ENCODE results near the gene PBLD.

PBLD gene

DNA sequence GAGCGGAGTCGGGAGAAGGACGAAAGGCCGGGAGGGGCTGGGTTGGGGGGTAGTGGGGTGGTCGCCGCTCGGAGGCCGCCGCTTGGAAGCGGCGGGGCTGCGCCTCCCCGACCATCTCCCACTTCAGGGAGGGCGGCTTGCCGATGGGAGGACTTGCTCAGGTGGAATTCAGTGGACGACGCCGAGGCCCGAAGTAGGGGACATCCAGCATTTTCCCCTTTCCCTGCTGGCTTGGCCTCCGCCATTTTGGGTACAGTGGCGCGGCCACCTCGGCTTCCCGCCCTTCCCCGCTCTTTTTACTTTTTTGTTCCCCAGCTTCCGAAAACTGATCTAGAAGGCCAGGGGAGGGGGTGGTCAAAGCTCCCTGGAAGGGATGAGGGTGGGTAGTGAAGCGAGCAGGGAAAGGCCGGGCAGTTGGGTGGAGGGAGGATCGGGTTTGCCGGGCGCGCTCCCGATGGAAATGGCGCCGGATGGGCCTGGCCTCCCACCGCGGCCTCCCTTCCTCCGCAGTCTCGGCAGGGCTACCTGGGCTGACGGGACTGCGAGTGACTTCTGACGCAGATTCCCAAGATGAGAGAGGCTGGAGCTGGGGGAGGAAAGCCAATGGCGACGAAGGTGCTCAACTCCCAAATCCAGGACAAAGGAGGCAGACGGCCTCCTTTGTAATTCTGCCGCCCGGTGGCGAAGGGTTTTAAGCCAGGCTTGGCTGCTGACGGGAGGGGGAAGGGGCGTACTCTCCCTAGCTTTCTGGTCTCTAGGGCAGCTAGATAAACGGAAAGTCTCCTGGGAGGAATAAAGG lies at the start of gene PBLD:
TSS of gene PBLD (minus strand) at position 670 of the 799 bp plus-strand sequence. CDS start 26,084 bp downstream, outside the sequence.
- DNase-seq: peak; percentile 64

DNA sequence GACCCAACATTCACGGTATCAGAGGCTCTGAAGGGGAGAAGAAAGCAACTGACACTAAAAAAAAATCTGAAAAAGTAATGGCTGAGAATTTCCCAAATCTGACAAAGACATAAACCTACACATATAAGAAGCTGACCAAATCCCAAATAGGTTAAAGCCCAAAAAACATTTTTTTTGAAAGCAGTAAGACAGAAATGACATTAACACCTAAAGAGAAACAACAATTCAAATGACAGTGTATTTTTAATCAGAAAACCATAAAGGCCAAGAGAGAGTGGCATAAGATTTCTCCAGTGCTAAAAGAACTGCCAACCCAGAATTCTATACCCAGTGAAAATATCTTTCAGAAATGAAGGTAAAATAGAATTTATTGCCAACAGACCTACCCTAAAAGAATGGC lies 38.9 kb upstream of the PBLD start:
- DNase-seq: no peak

DNA sequence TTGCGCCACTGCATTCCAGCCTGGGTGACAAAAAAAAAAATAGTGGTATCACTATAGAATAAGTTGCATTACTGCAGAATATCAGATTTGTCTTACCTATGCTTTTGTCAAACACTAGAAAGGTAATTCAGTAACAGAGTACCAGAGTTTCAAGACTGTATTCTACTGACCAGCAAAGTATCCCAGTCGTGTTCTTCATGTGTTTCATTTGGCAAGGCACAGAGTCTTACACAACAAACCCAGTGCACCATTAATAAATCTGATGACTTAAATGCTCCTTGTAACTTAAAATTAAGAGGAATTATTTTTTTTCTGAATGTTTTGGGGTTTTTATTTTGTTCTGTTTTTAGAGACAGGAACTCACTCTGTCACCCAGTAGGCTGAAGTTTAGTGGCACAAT lies 34.4 kb upstream of the PBLD start:
- DNase-seq: no peak

DNA sequence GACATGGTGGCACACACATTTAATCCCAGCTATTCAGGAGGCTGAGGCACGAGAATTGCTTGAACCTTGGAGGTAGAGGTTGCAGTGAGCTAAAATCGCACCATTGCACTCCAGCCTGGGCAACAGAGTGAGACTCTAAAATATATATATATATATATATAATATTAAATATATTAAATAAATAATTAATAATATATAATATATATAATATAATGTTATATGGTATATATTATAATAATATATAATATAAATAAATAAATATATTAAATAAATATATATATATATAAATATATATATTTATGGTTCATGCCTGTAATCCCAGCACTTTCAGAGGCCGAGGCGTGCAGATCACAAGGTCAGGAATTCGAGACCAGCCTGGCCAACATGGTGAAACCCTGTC lies 33.9 kb upstream of the PBLD start:
- no peak for DNase-seq

DNA sequence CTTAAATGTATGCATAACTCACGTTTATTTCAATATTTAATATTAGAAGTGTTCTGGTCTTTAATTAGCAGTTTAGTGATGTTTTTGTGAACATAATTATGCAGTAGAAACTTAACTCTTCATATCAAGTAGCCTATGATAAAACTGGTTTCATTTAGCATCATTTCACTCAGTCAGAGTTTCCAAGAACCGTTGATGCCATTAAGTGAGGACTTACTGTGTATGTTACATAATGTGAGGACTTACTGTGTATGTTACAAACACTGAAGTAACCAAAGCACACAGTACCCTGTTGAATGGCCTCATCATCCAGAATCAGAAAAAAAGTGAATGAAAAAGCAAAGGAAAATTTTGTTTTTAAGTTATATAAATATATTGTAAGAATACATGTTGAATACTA lies 32.9 kb upstream of the PBLD start:
- DNase-seq: no peak

DNA sequence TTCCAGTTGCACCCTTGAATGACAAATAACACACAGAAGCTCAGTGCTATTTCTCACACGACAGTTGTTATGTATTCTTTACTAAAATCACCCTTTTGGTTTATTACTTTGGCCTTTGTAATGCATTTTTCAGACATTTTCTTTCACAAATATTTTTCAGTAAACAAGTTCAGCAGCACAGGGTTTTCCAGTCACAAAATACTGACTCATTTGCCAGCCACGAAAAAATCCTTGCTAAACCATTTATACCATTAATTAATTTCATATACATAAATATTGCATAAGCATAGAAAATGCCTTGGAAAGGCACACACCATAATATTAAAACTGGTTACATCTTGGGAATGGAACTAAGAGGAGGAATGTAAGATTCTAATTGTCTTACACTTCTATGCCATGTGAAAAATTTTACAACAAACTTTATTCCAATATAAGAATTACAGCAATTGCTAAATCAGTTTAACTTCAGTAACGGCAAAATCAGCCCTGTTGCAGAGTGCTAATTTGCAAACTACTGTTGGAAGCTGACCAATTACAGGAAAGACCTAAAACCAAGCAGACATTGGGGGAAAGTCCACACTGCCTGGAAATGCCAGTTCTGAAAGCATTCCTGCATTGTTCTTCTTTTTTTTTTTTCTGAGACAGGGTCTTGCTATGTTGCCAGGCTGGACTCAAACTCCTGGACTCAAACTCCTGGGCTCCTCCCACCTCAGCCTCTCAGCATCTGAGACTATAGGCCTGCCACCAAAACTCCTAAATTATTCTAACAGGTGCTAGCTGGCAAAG lies 31.6 kb upstream of the PBLD start:
- DNase-seq: no peak

DNA sequence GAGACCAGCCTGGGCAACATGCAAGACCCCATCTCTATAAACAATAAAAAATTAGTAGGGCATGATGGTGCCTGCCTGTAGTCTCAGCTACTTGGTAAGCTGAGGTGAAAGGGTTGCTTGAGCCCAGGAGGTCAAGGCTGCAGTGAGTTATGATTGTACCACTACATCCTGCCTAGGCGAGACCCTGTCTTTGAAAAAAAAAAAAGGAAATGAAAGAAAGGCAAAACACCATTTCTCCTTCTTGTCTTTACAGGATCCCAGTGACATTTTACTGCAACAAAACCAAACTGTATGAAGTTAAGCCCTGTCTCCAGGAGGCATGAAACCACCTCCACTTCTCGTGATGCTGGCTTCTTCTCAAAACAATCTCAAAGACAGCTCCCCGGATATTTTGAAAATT lies 29.9 kb upstream of the PBLD start:
- DNase-seq: no peak

DNA sequence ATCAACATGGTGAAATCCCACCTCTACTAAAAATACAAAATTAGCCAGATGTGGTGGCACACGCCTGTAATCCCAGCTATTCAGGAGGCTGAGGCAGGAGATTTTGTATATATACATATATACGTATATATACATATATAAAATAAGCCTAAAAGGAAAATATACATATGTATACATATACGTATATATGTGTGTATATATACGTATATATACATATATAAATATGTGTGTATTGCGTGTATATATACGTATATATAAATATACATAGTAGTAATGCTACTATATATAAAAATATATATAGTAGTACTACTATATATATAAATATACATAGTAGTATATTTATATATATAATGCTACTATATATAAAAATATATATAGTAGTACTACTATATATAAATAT lies 26.5 kb upstream of the PBLD start:
- DNase-seq: no peak

DNA sequence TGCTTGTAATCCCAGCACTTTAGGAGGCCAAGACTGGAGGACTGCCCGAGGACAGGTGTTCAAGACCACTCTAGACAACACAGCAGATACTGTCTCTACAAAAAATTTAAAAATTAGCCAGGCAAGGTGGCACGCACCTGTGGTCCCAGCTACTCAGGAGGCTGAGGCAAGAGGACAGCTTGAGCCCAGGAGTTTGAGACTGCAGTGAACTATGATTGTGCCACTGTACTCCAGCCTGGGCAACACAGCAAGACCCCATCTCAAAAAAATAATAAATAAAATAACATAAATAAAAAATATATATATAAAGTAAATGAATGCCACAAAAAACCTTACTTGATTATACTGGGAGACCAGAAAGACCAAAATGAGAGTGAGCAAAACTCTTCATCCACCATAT lies 20.8 kb upstream of the PBLD start:
- no peak for DNase-seq

DNA sequence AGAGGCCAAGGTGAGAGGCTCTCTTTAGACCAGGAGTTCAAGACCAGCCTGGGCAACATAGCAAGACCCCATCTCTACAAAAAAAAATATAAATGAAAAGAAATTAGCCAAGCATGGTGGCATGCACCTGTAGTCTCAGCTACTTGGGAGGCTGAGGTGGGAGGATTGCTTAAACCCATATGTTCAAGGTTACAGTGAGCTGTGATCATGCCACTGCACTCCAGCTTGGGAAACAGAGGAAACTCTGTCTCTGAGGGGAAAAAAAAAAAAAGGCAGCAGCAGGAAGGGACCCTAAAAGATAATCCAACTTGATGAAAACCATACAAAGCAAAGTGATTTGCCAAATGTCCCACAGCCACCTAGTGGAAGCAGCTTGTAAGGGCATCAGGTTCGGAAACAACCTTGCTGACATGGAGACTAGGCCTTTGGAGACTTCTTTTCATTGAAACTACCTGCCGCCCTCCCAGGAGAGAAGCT lies 15.6 kb upstream of the PBLD start:
- peak; percentile 26 for DNase-seq

DNA sequence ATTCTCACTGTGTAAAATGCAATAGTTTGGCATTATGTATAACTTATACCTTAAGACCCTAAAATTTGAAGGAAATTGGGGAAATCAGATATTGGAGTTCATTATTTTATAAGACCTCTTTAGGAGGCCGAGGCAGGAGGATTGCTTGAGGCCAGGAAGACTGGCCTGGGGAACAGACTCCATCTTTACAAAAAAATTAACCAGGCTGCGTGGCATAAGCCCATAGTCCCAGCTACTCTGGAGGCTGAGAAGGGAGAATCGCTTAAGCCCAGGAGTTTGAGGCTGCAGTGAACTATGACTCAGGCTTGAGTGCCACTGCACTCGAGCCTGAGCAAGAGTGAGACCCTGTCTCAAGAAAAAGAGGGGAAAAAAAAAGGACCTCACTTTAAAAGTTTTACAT lies 14.0 kb upstream of the PBLD start:
- DNase-seq: no peak

DNA sequence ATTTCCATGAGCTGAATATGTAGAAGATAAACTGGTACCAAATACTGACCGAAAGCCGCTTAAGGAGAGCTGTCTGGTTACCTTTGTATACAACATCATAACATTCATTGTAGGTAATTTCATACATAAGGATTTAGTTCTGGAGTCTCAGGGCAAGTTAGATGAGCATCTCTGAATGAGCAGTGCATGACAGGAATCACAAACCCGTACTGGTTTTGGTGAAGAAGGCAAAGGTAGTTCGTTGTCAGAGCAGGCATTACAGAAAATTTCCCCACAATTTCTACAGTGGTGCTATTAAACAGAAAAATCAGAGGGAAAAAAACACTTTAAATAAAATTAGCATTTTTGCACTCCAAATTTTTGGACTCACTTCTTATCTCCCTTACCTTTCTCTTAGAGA lies 12.9 kb upstream of the PBLD start:
- DNase-seq: no peak

DNA sequence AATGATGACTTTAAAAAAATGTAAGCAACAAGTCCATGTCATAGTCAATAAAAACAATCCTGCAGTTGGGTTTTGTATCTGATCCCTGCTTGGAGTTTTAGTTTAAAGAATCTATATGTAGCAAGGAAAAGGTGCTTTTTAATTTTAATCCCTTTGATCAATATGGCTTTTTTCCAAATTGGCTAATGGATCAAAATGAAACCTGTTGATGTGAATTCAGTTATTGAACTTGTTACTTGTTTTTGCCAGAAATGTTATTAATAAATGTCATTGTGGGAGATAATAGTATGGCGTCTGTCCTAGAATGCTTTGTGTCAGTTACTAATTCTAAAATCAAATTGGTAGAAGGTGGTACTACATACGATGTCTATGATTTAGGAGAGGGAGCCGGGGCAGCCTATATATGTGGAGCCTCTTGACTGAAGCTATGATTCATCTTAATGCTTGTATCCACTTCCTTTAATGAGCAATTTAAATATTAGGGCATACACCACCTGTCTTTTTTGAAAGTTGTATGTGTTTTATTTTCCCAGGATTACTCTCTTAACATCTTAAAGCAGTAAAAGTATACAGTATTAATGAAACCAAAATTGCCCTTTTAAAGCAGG lies 10.3 kb upstream of the PBLD start:
- DNase-seq: no peak

DNA sequence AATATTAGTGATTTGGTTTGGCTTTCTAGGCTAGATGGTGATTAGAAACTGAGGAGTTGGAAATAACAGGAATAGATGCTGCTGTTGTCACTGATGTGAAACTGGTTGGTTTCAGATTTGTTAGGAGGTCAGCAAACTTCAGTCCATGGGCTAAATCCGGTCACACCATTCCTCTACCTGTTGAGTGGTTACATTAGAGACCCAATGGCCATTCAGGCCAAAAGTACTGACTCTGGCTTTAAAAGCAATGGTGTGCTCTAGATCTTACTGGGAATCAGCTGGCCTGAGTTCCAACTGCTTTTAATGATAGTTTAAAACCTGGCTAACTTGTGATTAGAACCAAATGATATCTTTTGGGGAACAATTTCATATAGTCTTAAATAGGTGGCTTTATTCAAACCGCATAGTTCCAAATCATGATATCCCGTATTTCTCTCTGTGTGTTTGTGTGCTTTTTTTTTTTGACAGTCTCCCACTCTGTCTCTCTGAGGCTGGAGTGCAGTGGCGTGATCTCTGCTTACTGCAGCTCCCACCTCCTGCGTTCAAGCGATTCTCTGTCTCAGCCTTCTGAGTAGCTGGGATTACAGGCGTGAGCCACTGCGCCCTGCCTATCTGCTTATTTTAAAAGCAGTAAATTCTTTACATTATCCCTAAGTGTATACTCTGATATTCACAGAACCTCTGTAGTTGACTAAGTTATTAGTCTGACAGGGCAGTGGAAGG lies 7.8 kb upstream of the PBLD start:
- no peak for DNase-seq

DNA sequence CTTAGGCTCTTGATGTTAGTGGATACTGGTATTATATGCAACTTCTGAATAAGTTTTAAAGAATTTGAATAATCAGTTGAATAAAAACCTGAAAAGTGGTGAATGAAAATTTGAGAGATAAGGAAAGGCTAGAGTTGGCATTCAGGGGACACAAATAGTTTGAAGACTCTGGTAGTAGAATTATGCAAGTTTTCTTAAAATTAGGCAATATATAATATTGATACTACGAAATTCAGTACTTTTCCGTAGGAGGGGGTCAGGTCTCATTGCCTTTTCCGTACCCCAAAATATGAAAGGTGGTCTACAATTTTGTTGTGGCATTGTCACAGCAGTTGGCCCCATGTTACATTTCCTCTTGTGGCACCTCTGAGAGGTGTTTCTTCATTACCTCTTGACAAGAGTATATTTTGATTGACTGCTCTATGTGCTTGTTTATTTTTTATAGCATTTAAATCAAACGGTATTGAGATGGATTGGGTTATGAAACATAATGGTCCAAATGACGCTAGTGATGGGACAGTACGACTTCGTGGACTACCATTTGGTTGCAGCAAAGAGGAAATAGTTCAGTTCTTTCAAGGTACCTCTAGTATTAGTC lies 4.1 kb upstream of the PBLD start:
- no peak for DNase-seq

DNA sequence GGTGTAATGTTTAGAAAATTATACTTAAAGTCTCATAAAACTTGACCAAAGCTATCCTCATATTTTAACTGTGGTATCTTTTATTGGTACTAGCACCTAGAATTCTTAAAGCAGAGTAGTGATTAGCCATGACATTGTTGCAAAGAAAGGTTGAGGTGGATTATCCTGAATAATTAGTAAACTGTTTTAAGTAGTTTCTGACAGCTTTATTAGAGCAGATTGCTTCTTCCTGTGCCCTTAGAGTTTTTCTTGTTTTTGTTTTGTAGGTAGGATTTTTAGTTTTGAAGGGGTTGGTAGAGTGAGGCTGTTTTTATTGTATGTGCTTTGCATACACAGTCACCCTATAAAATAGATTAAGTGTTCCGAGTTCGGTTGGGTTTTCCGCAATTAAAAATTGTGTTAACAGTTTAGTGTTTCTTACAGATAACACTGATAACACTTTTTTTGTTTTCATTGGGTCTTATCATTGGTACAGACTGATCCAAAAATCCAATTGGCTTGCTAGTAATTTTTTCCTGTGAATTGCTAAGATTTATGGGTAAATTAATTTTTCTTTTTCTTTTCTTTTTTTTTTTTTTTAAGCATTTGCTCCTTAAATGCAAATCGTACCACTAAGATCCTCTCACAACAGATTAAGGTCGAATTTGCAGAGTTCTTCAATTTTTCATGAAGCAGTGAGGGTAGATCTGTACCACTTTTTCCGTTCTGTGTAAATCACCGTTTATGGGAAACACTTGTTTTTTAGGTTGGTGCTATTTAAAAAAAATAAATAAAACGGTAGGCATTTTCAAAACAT lies 2.1 kb upstream of the PBLD start:
- no peak for DNase-seq

DNA sequence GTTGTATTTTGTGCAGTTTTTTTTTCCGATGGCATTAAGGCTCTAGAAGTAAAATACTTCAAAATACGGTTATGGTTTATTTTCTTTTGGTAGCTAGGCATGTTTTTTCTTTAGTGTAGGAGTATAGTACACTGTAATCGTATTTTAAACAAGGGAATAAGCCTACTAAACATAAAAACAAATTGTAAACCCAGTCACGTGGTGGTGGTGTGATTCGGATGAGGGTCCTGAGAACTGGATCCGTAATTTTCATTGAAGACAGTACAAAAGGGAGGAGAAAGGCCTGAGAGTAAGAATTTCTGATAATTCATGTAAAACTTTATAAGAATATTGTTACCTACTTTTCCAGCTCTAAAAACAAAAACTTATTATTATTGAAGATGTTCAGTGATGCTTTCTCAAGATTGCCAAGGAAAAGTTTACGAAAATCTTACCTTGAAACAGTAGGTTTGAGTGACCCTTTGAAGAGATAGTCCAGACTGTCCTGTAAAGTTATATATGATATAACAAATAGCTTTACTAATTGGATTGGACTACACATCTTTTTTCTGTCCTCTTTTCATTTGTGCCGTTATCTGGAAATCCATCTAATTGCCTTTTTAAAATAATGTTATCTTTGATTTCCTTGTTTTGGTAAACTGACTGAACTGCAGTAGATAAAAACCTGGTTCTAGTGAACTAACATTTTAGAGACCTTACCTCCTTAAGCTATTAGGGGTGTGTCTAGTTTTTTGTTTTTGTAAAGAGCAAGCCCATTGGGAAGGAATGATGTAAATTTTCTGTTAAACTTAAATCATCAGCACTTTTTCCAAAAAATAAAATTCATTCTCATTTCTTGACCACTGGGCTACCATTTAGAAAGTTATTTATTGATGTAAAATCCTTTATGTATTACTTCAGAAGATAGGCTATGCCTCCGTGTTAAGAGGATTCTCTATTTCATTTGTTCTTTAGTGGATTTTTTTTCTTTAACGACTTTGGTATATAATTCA lies 1.0 kb upstream of the PBLD start:
- no peak for DNase-seq

DNA sequence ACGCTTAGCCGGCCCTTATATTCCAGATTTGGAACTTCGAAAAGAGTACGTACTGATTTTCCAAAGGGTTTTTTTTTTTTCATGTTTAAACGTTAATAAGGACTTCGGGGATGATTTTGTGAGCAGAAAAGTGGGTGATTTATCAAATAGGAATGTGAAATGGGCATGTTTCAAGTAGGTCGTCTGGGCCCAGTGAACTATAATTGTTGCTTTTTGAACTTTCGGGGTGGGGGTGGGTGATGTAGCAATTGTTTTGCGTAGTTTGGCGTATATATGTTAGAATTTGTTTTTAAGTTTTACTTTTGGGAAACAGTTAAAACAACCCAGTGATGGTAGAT lies 299 bp upstream of the PBLD start:
- no peak for DNase-seq

DNA sequence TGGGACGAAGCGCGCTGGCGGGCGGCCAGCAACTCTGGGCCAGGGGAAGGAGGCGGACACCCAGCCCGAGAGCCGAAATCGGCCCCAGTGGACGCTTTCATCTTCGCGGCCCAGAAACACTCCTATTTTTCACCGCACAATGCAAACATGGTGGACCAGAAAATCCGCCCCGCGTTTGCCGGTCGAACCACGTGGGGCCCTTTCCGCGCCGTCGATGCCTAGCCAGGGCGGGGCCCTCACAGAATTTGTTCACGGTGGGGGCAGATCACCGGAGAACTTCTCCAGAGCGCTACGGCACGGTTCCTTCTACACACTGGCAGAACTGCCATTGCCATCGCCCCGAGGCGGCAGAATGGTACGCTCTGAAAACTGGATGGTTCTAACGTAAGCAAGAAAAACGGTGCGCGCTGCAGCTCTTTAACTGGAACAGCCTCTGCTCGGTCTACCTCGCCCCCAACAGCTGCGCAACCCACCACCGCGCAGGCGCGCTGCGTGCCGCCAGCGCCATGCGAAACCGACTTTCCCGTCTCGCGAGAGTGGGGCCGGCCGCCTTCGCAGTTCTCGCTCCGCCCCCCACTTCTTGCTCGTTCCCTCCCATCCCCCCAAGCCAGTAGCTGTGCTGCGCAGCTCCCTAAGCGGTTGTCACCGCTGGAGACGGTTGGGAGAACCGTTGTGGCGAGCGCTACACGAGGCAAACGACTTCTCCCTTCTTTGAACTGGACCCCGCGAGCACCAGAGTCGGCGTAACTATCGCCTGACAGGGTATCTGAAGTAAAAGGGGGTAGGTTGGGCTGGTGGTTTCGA lies 1.1 kb downstream of the PBLD start, which contains the start of gene HNRNPH3:
TSS of gene HNRNPH3 (plus strand) at position 610 of the 804 bp plus-strand sequence. CDS start 5,158 bp downstream, outside the sequence.
- DNase-seq: peak; percentile 97
